GM18498 (cell line): ENCODE results near the gene ATP6AP1.

Experiments used
- ATAC-seq: cut with Tn5 transposase; IDR thresholded peaks from one replicate; pipeline ENCODE4 v1.9.1; 2021; ENCODE audit warnings: mild to moderate bottlenecking, moderate library complexity; ENCODE audit not compliant: unreplicated experiment

The ATP6AP1 gene

DNA sequence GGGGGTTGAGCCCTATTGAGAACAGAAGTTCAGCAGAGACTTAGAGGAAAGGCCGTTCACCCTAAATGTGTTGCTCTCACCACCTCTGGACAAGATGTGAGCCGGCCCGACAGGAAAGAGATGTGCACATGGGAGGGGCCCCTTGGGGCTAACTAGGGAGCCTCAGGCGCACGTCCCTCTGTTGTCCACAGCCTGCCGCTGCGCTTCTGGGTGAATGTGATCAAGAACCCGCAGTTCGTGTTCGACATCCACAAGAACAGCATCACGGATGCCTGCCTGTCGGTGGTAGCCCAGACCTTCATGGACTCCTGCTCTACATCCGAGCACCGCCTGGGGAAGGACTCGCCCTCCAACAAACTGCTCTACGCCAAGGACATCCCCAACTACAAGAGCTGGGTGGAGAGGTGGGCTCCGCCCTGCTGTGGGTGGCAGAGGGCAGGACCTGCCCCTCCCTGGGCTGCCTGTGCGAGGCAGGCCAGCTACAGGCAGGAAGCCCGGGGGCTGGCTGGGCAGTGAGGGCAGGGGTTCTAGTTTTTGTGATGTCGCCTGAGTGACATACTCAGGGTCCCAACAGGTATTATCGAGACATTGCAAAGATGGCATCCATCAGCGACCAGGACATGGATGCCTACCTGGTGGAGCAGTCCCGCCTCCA is 42.6 kb downstream of the ATP6AP1 start:
- ATAC-seq = no peak

DNA sequence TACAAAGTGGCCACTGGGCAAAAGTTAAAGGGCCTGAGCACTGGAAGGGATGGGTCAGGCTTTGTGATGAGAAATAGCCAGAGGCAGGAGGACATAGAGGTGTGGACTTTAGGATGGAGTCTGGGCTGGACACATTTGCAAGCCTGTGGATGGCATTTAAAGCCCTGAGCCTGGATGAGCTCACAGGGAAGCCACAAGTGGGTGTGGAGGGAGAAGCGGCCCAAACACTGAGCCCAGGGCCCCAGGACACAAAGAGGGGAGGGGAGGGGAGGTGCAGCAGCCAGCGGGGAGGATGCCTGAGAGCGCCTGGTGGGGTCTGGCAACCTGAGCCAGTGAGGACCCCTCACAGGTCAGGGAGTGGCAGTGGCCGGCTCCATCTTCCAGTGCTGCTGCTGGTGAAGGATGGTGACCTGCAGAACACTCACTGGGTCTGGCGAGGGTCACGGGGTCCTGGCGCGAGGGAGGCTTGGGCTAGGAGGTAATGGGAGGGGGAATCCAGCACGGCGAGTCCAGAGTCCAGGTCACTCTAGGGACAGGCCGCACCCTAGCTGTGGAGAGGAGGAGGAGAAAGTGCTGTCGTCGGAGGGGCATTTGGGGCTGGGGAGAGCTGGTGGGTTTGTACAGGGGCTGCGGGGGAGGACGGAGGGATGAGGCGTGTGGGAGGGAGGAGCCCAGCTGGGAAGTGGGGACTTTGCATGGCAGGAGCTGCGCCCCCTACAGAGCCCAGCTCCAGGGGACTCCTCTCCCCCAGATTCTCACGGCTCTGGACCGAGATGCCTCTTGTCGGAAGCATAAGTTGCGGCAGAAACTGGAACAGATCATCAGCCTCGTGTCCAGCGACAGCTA is 43.6 kb downstream of the ATP6AP1 start:
- no peak for ATAC-seq

DNA sequence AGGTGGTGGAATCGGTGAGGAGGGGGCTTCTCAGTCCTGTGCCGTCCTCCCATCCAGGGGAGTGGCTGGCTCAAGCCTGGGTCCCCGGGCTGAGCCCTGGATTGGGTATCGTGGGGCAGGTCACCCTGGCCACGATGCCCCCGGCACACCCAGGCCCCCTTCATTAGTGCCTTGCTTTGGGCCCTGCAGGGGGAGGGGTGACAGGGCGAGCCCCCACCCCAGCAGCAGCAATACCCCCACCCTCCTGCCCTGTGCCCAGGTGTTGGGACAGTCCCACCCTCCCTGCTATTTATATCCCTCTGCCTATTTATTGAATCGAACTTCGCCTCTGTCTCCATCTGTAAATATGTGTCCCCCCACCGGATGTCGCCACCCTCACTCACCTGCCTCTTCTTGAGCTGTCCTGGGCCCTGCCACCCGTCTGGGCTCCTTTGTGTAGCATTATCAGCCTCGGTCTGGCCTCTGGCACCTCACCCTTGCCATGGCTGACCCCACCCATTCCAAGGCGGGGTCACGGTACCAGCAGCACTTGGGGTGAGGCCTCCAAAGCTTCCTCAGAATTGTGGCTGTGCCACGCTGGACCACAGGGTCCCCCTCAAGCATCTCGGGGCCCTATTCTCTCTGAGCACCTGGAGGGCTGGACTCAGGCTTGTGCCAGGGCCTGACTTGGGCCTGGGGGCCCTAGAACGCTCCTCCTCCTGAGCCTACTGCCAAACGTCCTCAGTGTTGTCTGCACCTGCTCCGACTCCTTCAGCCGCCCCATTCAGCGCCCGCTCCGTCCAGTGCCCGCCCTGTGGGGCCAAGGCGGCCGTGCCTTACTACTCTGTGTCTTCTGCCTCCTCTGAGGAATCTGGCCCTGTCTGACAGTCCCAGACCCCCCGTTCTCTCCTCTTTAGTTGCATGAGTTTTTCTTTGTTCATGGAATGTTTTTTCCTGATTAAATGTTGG is 44.5 kb downstream of the ATP6AP1 start:
- no peak for ATAC-seq

DNA sequence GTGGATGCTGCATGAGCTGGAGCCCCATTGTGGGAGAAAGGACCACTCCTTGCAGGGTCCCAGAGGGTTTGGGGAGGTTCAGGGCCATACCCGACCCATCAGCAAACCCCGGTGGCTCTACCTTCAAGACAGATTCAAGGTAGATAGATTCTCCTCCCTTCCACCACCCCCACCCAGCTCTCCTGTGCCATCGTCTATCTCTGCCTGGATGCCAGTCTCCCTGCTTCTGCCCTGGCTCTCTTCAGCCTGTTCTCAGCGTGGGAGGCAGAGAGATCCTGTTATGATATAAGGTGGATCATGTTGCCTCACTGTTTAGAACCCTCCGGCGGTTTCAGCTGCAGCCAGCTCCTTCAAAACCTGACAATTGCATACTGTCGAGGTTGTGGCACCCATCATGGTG is 45.2 kb downstream of the ATP6AP1 start:
- ATAC-seq = no peak

DNA sequence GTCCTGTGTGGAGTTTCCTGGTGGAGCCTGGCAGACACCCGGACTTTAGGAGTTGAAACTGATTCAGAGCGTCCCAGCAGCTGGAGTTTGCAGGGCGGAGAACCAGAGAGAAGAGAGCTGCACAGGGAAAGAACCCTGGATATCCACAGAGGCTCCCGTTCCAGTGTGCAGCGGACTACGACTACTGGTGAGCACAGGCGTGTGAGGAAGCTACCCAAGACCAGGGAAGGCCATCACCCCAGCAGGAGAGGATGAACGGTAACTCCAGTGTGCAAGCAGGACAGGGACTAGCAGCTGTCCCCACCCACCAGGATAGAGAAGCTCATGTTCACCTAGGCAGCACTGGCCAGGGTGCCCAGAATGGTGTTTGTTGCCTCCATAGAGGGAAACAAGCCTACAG is 48.3 kb downstream of the ATP6AP1 start:
- no peak for ATAC-seq

DNA sequence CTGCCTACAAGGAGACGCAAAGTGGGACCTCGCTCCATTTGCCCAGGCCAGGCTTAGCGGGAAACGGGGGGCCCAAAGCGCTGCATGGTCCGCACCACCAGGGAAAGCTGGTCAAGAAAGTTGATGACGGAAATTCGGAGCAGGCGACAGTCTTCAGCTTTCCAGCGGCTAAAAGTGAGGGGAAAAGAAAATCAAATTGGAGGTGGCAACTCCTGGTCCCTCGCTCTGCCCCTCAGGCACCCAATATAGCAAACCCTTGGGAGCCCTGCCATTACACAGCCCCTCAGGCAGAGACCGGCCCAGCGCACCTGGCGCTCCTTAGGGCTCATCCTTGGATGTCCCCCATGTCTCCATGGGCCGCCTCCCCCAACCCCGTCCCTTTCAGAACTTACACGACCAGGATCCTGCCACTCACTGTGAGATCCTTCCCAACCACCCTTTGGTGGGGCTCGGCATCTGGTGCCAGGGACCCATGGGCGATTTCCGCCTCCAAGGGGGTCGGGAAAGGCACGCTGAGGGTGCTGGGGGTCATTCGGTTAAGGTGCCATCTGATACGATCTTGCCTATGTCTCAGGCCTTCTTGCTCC is 49.5 kb downstream of the ATP6AP1 start:
- ATAC-seq = no peak

DNA sequence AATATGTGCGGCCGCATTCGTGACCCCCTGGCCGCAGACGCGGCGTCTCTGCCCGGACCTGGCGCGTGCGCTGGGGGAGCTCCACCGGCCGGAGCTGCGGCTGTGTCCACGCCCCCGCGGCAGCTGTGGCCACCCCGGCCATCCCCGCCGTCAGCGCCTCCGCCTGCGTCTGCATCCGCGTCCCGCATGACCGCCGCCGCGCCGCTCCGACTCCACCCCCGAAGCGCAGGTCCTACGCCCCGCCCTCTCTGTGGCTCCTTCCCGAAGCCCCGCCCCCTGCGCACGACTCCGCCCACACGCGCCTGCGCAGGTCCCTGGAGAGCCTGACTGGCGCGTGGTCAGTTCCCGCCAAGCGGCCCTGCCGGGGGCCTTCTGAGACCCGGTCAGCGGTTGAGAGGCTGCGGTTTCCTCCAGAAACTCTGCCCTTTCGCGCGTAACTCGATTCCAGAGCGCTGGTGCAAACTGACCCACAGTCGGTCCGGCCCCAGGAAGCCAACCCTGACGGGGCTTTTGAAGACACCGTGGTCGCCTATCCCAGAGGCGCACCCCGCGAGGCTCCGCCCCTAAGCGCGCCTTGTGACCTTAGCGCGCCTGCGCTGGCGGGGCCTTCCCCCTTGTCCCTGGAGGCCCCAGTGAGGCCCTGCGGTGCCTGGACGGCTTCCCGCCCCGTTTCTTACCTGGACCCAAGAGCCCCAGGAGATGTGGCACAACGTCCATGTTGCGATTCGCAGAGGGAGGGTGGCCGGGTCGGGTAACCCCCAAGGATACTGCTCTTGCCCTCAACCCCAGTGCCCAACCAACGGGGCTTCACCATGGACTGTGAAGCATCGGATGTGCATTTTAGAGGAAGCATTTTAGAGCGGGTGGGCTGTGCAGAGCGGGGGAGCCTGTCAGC is 50.5 kb downstream of the ATP6AP1 start, which contains the start of gene LAGE3:
TSS of gene LAGE3 (minus strand) at position 554 of the 895 bp plus-strand sequence. CDS start at position 188, 366 bp downstream.
- ATAC-seq = peak; percentile 93

DNA sequence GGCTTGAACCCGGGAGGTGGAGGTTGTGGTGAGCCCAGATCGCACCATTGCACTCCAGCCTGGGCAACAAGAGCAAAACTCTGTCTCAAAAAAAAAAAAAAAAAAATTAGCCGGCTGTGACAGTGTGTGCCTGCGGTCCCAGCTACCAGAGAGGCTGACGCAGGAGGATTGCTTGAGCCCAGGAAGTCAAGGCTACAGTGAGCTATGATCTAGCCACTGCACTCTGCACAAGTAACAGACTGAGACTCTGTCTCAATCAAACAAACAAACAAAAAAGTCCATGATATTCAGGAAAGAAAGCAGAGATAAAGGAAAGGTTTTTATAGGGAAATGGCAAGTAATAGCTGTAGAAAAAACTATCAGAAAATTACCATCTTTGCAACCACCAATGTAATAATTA is 52.7 kb downstream of the ATP6AP1 start:
- ATAC-seq = no peak

DNA sequence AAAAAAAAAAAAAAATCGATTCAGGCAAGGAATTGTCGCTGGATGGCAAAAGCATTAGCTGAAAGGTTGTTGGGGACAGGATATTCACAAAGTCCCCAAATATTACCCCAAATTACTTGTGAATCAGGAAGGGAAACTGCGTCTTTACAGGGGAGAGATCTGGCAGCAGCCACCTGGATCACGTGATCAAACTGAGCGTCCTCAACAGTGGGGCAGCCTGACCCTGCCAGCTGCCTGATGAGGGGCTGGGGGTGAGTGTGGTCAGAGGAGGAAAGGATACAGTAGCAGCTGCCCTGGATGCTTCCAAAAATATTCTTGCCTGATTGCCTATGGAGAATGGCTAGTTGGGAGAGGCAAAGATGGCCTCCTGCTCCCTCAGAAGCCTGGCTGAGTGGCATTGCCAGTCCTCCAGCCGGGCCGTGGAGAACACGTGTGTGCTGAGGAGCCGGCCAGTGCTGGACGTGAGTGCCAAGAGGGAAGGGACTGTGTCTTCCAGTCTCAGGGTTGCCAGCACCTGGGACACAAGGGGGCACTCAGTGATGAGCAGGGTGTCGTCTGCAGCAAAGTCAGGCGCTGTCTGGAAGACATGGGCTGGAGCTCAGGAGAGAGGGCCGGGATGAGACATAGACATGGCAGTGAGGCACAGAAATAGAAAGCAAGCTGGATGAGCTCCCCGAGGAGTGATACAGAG is 53.6 kb downstream of the ATP6AP1 start:
- no peak for ATAC-seq

DNA sequence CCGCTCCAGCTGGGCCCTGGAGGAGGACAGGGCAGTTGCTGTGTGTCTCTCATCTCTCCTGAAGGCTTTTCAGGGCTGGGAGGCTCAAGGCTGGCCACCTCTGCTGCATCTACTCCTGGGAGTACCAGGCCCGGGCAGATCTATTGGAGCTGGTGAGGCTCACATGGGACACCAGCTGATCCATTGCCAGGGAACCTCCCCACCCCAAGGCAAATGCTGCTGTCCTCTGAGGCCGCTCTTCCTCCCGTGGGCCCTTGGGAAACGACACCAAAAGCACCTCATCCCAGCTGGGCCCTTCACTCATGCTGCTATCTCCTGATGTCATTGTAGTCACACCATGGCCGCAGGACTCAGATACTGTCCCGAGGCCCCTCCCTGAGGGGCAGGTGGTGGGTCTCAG is 54.3 kb downstream of the ATP6AP1 start:
- no peak for ATAC-seq

DNA sequence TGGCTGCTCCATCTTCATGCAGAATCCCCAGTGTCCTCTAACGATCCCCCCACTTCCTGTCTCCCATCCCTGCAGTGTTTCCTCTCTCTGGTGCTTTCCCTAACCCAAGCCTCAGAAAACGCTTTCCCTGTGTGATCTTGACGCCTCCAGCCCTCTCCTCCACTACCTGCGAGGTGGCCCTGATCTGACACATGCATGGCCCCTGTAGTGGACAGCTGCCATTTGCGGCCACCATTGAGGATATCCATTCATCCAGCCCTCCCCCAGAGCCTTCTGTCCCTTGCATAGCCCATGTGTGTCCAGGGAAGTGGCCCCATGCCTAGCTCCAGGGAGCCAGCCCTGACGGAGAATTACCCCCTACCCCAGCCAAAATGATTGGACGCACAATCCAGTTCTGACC is 54.8 kb downstream of the ATP6AP1 start:
- ATAC-seq = no peak

DNA sequence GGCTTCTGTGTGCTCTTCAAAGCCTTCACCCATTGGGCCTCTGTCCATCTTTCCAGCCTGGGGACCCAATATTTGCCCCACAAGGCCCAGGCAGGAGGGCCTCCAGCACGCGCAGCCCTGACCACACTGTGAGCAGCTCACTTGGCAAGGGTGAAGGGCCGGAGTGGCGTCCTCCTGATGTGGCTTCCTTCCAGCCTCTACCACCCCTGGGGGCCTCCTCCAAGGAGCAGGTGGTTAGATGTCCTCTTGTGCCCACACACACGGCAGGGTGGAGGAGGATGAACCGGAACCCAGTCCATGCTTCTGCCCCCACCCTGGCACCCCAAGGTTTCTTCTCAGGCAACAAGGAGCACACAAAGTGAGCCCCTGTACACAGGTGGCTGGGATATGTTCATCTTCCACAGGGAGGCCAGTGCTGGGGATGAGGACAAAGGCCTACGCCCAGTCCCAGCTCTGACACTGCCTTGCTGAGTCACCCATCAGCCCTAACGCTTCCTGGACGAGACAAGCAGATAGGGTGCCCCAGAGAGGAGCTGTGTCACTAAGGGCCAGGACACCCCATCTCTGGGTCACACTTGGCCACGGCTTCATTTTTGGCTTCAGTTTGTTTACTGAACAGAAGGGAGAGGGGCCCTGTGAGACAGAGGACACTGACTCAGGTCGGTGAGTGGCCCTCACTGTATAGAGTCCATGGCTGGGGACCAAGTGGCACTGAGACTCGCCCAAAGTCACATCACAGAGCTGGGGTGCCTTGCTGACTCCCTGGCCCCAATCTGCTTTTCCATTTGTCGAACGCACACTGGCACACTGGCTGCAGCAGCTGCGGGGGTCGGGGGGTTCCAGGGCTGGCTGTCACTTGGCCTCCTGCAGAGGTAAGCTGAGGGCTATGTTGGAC is 56.0 kb downstream of the ATP6AP1 start:
- no peak for ATAC-seq

DNA sequence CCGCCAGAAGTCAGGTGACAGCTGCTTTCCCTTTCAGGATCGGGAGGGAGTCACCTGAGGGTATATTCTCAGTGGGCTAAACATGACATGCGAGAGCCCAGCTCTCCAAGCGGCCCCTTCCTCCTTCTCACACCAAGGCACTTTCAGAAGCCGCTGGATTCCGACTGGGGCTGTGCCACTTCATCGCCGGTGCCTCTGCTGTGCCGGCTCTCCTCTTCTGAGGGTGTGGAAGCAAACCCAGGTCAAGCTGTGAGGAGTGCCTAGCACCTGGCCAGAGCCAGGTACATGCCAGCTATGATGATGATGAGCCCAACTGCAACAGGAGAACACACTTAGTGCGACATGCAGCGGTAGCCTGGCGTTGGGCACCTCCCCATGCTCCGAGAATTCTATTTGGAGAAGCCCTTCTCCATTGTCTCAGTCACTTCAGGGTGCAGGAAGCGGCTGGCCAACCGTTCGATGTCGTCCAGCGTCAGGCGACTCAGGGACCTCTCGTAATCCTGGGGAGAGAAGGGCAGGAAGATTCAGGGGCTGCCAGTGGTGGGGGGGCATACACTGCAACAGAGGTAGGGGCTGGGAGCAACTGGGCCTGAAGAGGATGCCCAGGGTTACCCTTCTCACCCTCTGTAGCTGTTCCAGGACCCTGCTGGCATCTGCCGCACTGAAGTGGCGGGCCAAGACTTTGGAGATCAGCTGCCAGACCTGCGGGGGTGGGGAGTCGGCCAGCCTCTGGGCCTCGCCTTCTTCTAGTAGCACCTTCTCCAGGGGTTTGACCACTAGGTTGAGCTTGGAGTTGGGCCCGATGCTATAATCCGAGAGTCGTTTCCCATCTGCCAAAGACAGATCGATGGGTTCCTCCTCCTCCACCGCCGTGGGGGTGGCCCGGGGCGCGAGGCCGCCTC is 56.9 kb downstream of the ATP6AP1 start:
- no peak for ATAC-seq

DNA sequence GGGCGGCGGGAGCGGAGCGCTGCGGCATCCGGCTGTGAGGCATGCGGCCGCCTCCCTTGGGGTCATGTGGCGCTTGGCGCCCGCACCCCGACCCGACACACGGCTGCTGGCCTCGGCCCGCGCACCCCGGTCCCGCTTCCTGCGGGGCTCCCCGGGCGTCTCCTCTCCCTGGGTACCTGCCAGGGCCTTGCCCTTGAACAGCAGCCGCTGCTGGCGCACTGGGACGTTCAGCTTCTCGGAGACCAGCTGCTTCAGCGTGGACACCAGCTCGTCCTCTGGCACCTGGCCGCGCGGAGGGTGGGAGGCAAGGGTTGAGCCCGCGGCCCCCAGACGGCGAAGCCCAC is 57.5 kb downstream of the ATP6AP1 start:
- ATAC-seq = no peak
